Erythroblast (primary cell): ENCODE data around the gene JMJD4.

ENCODE experiments used
- GATA1 ChIP-seq: IDR thresholded peaks from 2 replicates; pipeline ENCODE4 v1.6.1; 2011; ENCODE audit warnings: low read depth, mild to moderate bottlenecking, control low read depth, low read length, moderate library complexity
- POLR2A ChIP-seq: IDR thresholded peaks from 2 replicates; pipeline ENCODE4 v1.6.1; 2011; ENCODE audit warnings: mild to moderate bottlenecking, low read length

DNA sequence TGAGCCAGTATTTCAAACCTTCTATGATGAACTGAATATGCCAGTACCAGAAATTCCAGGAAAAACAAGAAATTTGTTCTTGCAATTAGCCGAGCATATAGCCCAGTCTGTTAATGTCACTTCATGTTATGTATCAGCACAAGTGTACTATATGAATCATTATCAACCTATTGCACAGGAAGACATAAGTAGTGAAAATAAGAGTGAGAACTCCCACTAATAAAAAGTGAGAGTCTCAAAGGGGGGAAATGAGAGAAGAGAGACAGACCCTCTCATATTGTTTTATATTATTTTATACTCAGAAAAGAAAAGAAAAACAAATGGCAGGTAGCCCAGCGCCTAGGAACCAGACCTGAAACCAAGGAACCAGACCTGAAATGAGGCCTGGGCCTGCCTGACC lies 16.2 kb downstream of the JMJD4 start:
- TF ChIP-seq POLR2A = no peak
- TF ChIP-seq GATA1 = no peak
